IPS-15b (cell line): ENCODE data around the gene TBC1D22A.
A peak's percentile ranks its signal among the peaks of the same experiment; 100 is the strongest.

Source experiments
- H3K27me3 ChIP-seq: one replicate; pipeline ENCODE4 v1.6.1; 2013; ENCODE audit warnings: low read length; ENCODE audit not compliant: control insufficient read depth, insufficient read depth
- H3K36me3 ChIP-seq: one replicate; pipeline ENCODE4 v1.6.1; 2013; ENCODE audit warnings: low read length; ENCODE audit not compliant: control insufficient read depth, insufficient read depth
- H3K4me1 ChIP-seq: one replicate; pipeline ENCODE4 v1.6.1; 2013; ENCODE audit warnings: mild to moderate bottlenecking, low read length; ENCODE audit not compliant: control insufficient read depth, insufficient read depth
- H3K4me3 ChIP-seq: one replicate; pipeline ENCODE4 v1.5.1; 2013; ENCODE audit warnings: low read depth, low read length
- H3K9ac ChIP-seq: one replicate; pipeline ENCODE4 v1.6.1; 2013; ENCODE audit warnings: low read depth, mild to moderate bottlenecking, low read length
- H3K9me3 ChIP-seq: one replicate; pipeline ENCODE4 v1.6.1; 2013; ENCODE audit warnings: mild to moderate bottlenecking, low read length; ENCODE audit not compliant: control insufficient read depth, insufficient read depth

Gene TBC1D22A

GRCh38 chr22:46756097-46756496 is 6.4 kb upstream of the TBC1D22A start:
- no peaks in the 10 kb centered on the region for H3K27me3 ChIP-seq
- no peak overlapping the region for H3K9ac ChIP-seq
- H3K36me3 ChIP-seq = peaks cover 5% of the 10 kb centered on the region
- peaks cover 8% of the 10 kb centered on the region for H3K9me3 ChIP-seq
- H3K4me1 ChIP-seq = peaks cover 3% of the 10 kb centered on the region
- no peak overlapping the region for H3K4me3 ChIP-seq

GRCh38 chr22:46757104-46757503 is 5.3 kb upstream of the TBC1D22A start:
- Histone ChIP-seq H3K9ac (no peak overlapping the region), H3K4me3 (no peak overlapping the region)

GRCh38 chr22:46758121-46758520 is 4.3 kb upstream of the TBC1D22A start:
- Histone ChIP-seq H3K4me3 (no peak overlapping the region), H3K9ac (no peak overlapping the region), H3K36me3 (peaks cover 8% of the 10 kb centered on the region), H3K27me3 (no peaks in the 10 kb centered on the region), H3K9me3 (peaks cover 8% of the 10 kb centered on the region), H3K4me1 (peaks cover 6% of the 10 kb centered on the region)

More at GRCh38 chr22:46757104-46757503, 5.3 kb upstream of the TBC1D22A start:
- Histone ChIP-seq H3K36me3 (peaks cover 5% of the 10 kb centered on the region), H3K27me3 (no peaks in the 10 kb centered on the region), H3K4me1 (peaks cover 6% of the 10 kb centered on the region), H3K9me3 (peaks cover 8% of the 10 kb centered on the region)

DNA sequence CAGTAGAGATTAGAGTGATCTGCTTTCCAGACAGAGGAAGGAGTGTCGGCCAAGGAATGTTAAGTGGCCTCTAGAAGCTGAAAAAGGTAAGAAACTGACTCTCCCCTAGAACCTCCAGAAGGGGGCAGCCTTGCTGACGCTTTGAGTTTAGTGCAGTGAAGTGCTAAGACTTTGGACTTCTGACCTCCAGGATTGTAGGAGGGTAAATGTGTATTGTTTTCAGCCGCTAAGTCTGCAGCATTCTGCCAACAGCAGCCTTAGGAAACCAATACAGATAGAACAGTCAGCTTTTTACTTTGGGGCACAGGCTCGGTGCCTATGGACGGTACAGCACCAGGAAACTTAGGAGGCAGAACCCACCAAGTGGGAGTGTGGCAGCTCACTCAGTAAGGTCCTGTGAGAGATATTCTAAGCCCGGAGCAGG is 3.6 kb upstream of the TBC1D22A start:
- H3K27me3 ChIP-seq = no peaks in the 10 kb centered on the region
- H3K9ac ChIP-seq = no peak overlapping the region
- no peak overlapping the region for H3K4me3 ChIP-seq
- H3K9me3 ChIP-seq = peaks cover 8% of the 10 kb centered on the region
- peaks cover 8% of the 10 kb centered on the region for H3K36me3 ChIP-seq
- H3K4me1 ChIP-seq = peaks cover 6% of the 10 kb centered on the region

DNA sequence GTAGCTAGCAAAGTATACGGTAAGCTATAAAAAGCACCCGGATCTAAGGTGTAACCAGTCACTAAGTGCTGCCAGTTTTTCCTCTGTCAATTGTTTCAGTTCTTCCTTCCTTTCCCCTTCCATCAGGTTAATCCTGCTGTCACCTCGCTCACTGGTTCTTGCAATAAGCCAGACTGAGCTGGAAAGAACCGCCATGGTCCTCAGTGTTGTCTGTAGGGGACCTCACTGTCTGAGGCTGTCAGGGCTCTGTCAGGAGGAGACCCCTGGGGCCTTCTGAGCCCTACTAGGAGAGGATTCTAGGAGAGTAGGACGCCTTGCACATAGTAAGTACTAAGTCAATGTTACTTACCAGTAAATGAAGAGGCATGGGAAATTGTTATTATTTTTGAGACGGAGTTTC is 1.4 kb upstream of the TBC1D22A start:
- H3K9ac ChIP-seq = no peak overlapping the region
- H3K4me1 ChIP-seq = peaks cover 6% of the 10 kb centered on the region
- no peaks in the 10 kb centered on the region for H3K27me3 ChIP-seq
- peaks cover 8% of the 10 kb centered on the region for H3K36me3 ChIP-seq
- H3K4me3 ChIP-seq = no peak overlapping the region
- peaks cover 7% of the 10 kb centered on the region for H3K9me3 ChIP-seq

- H3K9ac ChIP-seq = peak overlapping the region; percentile 95
- H3K36me3 ChIP-seq = peaks cover 2% of the 10 kb centered on the region
- H3K4me3 ChIP-seq = peak overlapping the region; percentile 98
- H3K4me1 ChIP-seq = peaks cover 6% of the 10 kb centered on the region
- H3K9me3 ChIP-seq = peaks cover under 1% of the 10 kb centered on the region
- no peaks in the 10 kb centered on the region for H3K27me3 ChIP-seq
Observed at GRCh38 chr22:46761539-46762237, 762 bp upstream of the TBC1D22A start.

DNA sequence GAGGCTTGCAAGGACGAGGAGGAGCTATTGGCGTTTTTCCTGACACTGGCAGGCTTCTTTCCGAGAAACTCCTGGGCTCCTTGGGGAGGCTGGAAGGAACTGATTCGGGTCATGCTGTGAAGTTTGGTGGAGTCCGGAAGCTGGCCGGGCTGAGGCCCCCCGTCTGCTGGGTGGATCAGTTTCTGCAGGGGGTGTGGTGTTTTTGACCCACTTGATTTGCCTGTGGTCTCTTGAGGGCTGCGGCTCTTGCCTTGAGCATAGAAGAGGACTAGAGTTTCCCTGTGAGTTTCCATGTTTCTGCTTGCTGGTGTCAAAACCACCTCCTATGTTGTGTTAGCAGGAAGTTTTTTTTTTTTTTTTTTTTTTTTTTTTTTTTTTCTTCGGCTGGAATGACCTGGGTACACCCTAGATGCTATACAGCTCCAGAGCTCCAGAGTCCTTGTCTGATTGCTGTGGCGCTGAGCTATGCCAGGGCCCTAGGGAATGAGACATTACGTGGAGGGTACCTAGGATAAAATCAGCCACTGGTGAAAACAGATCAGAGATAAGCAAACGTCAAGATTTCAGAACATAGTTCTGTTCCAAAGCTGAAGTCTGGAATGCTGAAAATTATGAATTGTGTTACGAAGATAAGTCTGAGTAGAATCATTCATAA is 728 bp downstream of the TBC1D22A start:
- Histone ChIP-seq H3K4me3 (peak overlapping the region; percentile 98), H3K27me3 (no peaks in the 10 kb centered on the region), H3K9me3 (no peaks in the 10 kb centered on the region), H3K9ac (peak overlapping the region; percentile 81), H3K36me3 (peaks cover 2% of the 10 kb centered on the region), H3K4me1 (peaks cover 6% of the 10 kb centered on the region)

DNA sequence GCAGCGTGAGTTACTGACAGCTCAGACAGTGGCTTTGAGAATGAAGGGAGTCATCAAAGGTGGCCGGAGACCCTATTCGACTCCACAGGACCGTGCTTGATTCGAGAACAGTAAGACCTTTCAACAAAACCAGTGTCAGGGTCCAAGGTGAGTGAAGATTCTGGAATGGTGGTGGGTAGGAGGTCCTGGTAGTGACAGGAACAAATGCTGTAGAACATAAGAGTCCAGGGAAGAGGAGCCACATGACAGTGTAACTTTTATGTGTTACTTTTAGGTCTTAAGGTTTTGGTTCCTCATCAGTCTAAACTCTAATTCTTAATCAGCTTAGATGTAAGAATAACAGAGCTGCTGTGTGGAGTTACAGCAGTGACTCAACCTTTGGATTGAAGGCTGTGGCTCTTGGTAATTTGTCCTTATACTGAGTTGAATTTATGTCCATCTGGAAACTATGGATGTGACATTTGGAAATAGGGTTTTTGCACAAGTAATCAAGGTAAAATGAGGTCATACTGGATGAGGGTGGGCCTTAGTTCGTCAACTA is 1.8 kb downstream of the TBC1D22A start:
- Histone ChIP-seq H3K4me3 (no peak overlapping the region), H3K4me1 (peaks cover 6% of the 10 kb centered on the region), H3K9ac (no peak overlapping the region), H3K9me3 (no peaks in the 10 kb centered on the region), H3K27me3 (no peaks in the 10 kb centered on the region), H3K36me3 (peaks cover 2% of the 10 kb centered on the region)

GRCh38 chr22:46764779-46765485 is 2.5 kb downstream of the TBC1D22A start:
- Histone ChIP-seq H3K4me1 (peaks cover 6% of the 10 kb centered on the region), H3K27me3 (no peaks in the 10 kb centered on the region), H3K36me3 (peaks cover 2% of the 10 kb centered on the region), H3K9ac (no peak overlapping the region), H3K4me3 (no peak overlapping the region), H3K9me3 (no peaks in the 10 kb centered on the region)

GRCh38 chr22:46766611-46767010 is 4.2 kb downstream of the TBC1D22A start:
- Histone ChIP-seq H3K27me3 (no peaks in the 10 kb centered on the region), H3K4me3 (no peak overlapping the region), H3K9me3 (no peaks in the 10 kb centered on the region), H3K9ac (no peak overlapping the region), H3K4me1 (peaks cover 3% of the 10 kb centered on the region), H3K36me3 (peaks cover 2% of the 10 kb centered on the region)

DNA sequence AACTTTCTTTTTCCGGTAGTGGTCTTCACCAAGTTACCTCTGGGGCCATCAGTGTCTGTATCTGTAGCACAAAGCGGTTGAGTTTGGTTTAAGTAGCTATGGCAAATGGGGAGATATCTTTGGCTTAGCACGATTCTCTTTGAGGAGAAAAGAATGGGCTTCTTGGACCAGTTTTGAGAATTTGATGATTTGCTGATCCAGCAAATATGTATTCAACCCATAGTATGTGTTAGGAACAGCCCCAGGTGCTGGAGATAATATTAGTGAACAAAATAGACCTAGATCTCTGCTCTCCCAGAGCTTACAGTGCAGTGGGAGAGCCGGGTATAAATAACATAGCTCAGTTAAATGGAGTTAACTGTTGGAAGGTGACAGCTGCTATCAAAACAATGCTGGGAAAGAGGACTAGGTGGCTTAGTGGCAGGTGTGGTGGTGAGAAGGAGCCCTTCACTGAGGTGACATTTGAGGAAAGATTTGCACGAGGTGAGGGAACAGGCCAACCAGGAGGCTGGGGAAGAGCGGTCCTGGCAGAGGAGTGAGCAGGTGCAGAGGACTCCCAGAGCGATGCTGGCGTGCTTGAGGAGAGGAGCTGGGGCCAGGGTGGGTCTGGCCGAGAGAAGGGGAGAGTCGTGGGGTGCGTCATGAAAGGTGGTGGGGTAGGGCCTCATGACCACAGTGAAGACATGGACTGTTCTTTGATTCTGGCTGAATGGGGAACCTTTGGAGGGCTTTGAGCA is 5.0 kb downstream of the TBC1D22A start:
- Histone ChIP-seq H3K9ac (no peak overlapping the region), H3K36me3 (peaks cover 2% of the 10 kb centered on the region), H3K9me3 (no peaks in the 10 kb centered on the region), H3K4me3 (no peak overlapping the region), H3K27me3 (no peaks in the 10 kb centered on the region), H3K4me1 (peaks cover 3% of the 10 kb centered on the region)
